ENCODE measurements around the gene MAEA.

The MAEA gene

DNA sequence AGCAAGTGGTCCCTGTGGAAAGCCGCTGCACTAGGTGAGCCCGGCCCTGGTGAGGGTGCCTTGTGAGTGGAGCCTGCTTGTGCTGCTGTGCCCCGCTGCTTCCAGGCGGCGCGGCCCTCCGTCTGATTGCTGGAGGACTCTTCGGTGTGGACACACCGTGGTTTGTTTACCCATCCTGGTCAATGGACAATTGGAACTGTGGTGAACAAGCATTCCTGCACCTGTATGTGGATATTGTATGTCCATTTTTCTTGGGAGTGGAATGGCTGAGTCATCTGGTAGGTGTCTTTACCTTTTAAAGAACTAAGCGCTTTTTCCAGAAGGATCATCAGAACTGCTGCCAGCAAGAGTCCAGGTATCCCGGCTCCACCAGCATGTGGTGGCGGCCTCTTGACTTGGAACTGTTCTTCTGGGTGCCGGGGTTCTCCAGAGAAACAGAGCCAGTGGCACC, 15.6 kb downstream of the MAEA start:
- DNase-seq: no peak

DNA sequence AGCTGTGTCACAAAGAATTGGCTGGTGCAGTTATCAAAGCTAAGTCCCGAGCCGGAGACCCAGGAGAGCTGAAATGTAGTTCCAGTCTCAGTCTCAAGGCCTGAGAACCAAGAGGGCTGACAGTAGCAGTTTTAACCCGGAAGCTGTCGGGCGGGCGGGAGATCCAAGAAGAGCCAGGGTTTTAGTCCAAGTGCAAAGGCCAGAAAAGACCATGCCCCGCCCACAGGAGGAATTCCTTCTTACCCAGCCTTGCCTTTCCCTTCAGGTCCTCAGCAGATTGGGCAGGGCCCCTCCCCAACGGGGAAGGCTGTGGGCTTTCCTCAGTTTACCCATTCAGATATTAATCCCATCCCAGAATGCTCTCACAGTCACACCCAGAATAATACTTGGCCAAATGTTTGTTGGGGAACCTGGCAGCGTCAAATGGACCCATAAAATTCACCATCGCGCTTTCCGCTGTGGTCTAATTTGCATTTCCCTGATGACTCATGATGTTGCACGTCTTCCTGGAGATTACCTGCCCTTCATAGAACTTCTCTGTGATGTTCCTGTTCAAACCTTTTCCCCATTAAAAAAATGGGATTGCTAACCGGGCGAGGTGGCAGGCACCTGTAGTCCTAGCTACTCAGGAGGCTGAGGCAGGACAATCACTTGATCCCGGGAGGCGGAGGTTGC, 16.2 kb downstream of the MAEA start:
- DNase-seq: no peak

DNA sequence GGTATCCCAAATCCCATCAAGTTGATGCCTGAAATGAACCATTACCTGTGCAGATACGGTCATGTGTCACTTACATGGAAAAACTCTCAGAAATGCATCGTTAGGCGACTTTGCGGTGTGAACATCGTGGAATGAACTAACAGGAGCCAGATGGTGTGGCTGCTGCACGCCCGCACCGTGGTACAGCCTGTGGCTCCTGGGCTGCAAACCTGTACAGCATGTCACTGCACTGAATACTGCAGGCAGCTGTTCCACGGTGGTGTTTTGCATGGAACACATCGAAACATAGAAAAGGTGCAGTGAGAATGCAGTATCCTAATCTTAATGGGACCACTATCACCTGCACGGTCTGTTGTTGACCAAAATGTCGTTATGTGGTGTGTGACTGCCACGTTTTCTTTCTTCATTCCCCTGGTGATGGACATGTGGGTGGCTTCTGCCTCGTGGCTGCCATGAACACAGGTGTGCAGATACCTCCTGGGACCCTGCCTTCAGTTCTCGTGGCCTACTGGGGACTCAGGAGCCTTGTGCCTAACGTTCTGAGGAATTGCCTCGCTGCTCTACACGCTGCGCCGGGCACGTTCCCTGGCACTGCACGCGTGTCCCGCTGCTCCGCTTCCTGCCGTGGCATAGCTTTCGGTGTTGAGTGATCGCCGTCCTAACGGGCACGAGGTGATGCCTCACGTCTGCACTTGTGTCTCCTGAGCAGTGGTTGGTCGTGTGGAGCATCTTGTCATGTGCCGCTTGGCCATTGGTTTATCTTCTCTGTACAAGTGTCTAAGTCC, 18.5 kb downstream of the MAEA start:
- no peak for DNase-seq

DNA sequence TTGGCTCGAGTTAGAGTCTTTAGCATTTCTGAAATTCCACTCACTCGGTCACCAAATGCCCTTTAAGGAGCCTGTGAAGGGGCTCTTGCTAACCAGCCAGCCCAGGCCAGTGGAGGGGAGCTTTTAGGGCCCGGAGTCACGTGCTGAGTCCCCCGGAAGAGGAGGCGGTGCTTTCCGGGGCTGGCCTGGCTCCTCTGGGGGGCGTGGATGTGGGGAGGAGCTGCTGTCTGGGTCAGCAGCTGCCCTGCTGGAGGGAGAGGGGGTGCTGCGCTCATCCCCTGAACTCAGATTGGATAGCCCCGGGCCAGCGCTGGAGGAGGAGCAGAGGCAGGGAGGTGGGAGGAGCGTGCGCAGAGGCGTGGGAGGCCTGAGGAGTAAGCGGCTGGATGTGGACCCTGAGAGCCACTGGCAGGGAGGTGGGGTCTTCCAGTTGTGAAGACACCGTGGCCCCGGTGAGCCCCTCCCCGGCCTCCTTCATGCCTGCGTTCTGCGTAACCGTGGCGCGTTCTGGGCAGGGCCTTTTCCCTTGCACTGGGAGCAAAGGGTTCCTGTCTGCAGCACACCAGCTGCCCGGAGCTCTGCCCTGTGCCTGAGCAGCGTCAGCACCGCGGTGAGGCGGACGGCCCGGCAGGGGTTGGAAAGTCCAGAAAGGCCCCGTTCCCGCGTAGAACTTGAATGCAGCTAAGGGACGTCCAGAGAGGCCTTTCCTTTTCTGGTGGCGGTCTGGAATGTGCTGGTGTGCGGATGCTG, 19.7 kb downstream of the MAEA start:
- DNase-seq: no peak

DNA sequence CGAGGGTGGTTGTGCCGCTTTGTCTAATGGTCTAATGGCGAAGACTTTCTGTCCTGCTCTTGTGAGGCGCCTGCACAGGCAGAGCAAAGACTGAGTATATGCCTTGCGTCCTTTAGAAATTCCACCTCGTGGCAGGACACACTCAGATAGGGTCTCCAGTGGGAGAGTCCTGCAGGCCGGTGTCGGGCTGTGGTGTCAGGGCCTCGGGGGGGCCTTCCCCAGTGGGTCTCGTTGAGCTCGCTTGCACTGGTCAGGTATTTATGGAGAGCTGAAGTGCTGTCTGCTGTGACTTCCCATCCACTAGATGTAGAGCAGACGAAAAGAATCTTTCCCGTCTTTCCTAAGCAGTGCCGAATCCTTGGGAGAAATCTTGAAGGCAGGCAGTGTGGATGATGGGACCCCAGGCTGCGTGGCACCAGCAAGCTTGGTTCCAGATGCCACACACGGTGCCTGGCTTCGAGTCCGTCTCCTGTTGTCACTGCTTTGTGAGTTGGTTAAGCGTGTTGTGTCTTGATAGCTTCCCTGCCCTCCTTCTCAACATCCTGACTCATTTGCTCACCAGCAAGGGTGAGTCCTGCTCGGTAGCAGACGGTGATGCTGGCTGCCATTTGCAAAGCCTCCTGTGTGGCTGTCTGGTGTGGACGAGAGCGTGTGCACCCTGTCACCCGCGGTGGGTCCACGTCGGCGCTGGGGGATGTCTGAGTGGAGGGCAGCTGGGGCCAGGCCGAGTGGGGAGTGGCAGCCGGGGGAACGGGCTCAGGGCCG, 20.5 kb downstream of the MAEA start:
- no peak for DNase-seq

DNA sequence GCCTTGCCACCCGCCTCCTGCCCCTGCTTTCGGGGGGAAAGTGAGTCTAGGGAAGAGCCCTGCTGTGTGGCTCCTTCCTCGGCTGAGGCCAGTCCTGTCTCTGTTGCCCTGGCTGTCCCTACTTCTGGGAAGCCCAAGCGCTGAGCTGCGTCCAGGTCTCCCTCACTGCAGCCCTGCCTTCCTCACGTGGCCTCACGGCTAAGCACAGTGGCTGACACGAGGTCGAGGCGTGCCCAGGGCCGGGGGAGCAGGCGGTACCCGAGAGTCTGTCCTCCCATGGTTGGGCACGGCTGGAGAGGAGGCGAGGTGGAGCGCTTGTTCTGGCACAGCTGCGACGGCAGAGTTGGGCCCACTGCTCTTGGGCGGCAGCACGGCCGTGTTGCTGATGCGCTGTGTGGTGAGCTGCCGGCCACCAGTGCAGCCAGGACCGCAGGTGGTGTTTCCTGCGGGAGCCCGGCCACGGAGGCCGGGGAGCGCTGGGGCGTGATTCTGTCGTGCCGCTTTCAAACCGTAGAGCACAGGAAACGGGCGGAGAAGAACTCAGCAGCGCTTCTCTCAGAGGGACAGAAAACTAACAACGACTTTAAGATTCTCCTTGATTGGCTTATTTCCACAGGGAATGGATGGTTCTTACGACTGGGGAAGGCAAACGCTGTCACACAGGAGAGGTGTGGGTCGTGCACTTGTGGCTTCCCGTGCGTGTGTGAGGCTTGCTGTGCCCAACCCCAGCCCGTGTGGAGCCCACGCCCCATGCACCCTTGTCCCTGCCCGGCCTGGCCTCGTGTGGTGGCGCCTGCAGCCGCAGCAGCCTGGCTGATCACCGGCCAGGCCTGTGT, 21.3 kb downstream of the MAEA start:
- DNase-seq: no peak

DNA sequence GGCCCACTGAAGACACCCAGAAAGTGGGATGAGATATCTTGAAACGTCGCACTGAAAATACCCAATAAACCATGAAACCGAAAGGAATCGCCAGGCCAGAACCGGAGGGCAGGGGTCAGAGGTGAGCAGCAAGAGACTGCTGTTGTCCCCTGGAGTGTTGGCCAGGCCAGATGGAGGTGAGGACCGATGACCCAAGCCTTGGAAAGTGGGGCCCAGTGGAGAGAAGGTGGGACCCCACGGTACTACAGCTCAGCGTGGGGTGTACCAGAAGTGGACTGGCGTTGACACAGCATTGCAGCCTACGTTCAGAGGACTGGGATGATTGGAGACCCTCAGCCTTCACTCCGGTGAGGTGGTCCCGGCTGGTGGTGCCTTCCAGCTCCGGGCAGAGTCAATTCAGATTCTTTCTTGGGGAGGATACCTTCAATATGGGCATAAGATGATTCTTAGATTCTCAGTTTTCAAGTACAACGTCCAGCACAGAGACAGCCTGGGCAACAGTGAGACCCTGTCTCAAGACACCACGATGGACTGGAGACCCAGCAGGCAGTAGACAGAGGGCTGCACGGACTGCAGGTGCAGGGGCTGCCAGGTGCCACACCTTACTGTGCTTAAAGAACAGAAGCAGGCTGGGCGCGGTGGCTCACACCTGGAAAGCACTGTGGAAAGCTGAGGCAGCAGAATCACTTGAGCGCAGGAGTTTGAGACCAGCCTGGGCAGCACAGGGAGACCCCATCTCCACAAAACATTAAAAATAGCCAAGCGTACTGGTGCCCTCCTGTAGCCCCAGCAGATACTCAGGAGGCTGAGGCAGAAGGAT, 23.3 kb downstream of the MAEA start:
- no peak for DNase-seq

DNA sequence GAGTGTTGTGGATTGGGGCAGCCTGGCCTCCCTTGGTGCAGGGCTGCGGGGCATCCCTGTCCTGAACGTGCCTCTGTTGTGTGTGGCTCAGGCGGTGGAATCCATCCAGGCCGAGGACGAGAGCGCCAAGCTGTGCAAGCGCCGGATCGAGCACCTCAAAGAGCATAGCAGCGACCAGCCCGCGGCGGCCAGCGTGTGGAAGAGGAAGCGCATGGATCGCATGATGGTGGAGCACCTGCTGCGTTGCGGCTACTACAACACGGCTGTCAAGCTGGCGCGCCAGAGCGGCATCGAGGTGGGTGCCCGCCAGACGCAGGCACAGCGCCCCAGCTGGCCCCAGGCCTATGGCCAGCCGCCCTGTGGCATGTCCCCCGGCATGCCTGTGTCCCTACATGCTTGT, 25.6 kb downstream of the MAEA start:
- no peak for DNase-seq

DNA sequence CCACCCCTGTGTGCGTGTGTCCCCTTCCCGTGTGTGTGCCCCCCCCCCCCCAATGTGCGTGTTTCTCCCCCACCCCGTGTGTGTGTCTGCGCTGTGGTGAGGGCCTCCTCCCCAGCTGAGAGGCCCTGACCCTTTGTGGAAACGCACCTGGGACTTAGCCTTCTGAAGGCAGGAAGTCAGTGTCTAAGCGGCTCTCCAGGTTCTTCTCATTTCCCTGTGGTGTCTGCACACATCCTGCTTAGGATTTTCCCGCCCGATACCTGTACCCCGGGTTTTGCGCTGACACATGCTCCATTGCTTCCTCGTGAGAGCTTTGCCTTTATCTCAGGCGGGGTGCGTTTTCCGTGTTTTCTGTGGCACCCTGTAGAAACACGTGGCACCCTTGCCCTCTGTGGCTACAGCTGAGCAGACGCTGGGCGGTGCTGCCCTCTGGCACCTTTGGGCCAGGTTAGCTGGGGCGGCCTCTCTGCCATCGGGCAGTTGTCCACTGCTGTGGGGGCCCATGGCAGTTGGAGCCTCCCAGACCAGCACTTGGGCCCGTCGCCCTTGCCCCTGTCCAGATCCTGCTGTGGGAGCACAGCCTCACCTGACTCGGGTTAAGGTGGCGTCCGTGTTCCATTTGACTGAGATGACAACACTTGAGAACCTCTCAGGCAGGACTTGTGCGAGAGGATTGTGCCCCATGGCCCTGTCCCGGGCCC, 26.3 kb downstream of the MAEA start:
- no peak for DNase-seq

DNA sequence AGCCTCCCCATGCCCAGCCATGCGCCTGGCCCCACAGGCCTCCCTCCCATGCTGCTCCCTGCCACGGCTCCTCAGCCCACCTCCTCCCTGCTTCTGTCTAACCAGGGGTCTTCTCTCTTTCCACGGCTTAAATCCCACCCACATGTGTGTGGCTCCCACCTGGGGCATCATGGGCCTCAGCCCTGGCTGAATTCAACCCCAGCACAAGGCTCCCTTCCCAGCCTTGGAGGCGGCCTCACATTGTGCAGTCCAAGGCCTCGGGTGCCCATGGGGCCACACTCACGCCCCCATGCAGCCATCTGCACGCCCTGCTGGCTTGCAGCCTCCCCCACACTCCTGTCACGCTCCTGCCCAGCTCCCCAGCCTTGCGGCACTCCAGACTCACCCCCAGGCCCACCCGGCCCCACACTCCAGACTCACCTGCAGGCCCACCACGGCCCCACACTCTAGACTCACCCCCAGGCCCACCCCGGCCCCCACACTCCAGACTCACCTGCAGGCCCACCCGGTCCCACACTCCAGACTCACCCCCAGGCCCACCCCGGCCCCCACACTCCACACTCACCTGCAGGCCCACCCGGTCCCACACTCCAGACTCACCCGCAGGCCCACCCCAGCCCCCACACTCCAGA, 27.0 kb downstream of the MAEA start:
- no peak for DNase-seq

DNA sequence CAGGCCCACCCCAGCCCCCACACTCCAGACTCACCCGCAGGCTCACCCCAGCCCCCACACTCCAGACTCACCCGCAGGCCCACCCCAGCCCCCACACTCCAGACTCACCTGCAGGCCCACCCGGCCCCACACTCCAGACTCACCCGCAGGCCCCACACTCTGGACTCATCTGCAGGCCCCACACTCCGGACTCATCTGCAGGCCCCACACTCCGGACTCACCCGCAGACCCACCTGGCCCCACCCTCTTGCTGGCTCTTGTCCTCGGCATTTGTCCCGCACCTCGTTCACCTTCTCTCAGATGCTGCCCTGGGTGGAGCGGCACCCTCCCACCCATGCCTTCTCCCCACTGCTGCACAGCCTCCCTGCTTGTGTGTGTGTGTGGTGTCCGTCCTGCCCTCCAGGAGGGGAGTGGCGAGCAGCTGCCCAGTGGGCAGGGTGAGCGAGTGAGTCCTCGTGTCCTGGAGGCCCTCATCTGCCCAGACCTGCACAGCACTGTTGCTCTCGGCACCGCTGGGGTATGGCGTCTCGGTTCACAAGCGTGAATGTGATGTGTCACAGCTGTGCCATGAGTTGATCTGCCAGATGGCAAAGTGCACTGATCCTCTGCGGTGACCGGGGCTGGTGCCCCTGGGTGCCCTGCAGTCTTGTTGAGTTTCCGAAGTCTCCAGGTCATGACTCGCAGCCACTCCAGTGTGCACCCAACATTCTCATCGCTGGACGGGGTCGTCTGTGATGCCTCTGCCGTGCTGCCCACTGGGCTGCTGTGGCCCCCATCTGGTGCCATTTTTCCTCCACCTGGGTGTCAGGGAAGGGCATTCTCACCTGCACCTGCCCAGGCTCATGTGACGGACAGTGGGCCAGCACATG, 27.7 kb downstream of the MAEA start:
- no peak for DNase-seq

DNA sequence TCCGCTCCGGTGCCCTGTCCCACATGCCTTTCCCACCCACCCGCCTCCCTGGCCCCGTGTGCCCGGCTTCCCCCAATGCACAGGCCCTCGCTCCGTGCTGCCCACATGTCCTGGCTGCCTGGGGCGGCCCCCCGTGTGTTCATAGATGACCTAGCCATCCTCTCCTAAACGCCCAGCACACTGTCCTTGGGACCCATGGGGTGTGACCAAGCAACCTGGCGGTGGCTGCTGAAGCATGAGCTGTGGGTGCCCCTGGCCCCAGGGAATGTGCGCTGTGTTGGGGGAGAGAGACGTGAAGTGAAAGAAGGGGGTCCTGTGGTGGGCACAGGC, 28.3 kb downstream of the MAEA start:
- no peak for DNase-seq

DNA sequence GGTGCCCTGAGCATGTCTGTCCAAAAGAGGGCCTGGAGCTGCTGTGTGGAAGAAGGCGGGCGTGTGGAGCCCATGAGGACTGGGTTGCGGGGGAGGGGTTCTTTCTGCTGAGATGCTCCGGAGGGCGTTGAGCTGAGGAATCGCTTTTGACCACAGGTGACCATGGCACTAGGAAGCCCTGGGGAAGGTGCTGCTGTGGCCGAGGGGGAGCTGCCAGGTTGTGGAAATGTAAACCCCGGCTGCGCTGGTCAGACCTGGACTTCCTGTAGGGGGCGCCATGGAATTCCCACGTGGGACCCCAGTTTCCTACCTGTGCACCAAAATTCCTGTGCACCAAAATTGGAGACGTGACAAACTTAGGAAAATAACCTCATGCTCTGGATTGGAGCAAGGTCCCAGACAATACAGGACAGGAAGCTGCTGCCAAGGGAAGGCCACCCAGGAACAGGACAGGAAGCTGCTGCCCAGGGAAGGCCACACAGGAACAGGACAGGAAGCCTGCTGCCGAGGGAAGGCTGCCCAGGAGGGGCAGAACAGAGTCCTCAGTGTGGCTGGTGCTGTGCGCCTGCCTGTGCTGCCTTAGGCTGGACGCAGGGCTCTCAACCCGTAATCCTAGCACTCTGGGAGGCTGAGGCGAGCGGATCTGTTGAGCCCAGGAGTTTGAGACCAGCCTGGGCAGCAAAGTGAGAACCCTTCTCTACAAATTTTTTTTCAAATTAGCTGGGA, 29.0 kb downstream of the MAEA start:
- DNase-seq: no peak

DNA sequence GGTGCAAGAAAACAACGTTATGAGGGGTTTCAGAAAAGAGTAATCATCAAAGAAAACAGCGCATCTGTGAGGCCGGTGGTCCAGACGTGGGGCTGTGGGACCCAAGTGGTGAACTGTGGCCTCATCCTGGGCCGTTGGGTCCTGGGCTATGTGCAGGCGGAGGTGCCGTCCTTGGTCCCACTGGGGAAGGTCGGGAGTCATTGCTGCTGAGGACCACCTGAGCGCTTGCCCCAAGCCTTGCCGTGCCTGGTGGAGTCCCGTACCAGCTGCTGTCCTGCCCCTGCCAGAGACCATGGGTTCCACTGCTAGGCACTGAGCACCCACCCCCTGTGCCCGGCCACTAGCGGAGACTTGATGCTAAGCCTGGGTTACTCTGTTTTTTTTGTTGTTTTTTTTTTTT, 31.8 kb downstream of the MAEA start:
- no peak for DNase-seq

DNA sequence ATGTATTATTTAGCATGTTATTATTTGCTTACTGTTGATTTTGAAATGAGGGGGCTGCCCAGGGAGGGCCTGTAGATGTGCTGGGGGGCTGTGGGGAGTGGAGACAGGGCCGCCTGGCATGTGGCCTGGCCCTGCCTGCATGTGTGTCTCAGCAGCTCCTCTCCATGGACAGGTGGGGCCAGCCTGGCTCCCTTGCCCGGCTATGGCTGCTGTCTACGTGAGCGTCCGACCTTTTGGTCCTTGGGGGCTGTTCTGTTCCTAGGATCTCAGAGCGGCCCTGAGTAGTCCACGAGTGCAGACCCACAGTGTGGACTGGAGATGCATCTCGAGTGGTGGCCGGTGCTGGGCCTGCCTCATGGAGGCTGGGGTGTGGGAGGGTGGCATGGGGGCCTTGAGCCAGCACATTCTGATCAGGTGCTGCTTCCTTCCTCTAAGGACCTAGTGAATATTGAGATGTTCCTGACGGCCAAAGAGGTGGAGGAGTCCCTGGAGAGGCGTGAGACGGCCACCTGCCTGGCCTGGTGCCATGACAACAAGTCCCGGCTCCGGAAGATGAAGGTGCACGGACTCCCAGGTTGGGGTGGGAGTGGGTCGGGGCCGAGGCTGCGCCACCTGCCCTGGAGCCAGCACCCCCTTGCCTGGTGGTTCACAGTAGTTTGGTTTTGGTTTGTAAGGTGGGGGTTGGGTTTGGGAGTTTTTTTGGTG, 32.4 kb downstream of the MAEA start:
- no peak for DNase-seq

DNA sequence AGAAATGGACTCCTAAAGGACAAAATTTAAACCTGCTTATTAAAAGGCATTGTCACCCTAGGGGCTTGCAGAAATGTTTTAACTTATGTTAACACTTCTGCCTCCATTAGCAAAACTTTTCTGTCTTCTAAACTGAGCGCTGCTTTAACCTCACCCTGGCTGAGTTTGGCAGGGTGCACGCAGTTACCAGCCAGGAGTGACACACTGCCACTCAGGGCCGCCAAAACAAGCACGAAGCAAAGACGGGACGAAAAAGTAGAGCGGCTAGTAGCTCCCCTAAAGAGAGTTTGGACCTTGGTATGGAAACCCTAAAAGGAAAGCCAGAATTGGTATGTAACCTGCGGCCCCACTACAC, 33.6 kb downstream of the MAEA start:
- DNase-seq: no peak

DNA sequence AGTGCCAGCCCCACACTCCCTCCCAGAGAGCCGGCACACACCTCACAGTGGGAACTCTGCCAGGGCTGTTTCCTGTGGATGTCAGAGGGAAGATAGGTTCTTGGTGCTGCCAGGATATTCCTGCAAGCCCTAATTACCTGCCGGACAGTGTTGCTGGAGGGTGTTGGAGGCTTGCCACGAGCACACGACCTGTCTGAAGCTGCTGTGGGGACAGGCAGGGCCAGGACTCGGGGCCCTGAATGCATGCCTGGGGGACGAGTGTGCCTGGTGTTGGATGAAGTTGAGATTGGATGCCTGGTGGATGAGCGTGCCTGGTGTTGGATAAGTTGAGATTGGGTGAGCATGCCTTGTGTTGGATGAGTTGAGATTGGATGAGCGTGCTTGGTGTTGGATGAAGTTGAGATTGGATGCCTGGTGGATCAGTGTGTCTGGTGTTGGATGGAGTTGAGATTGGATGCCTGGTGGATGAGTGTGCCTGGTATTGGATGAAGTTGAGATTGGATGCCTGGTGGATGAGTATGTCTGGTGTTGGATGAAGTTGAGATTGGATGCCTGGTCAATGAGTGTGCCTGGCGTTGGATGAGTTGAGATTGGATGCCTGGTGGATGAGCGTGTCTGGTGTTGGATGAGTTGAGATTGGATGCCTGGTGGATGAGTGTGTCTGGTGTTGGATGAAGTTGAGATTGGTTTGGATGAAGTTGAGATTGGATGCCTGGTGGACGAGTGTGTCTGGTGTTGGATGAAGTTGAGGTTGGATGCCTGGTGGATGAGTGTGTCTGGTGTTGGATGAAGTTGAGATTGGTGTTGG, 34.1 kb downstream of the MAEA start:
- DNase-seq: no peak
